MM.1S (cell line): ENCODE measurements around the gene PAPSS1.

Experiments
- CTCF ChIP-seq: fragments of 300-600 bp; sonication (generic); IDR thresholded peaks from 2 replicates; pipeline ENCODE4 v1.5.1; 2016; ENCODE audit warnings: antibody characterized with exemption, low read length, mixed read lengths
- EZH2 ChIP-seq: fragments of 300-600 bp; sonication (generic); optimal IDR thresholded peaks from 2 replicates; pipeline ENCODE3; 2017; ENCODE audit warnings: low read depth, mild to moderate bottlenecking, antibody characterized with exemption, low read length, mixed read lengths

DNA sequence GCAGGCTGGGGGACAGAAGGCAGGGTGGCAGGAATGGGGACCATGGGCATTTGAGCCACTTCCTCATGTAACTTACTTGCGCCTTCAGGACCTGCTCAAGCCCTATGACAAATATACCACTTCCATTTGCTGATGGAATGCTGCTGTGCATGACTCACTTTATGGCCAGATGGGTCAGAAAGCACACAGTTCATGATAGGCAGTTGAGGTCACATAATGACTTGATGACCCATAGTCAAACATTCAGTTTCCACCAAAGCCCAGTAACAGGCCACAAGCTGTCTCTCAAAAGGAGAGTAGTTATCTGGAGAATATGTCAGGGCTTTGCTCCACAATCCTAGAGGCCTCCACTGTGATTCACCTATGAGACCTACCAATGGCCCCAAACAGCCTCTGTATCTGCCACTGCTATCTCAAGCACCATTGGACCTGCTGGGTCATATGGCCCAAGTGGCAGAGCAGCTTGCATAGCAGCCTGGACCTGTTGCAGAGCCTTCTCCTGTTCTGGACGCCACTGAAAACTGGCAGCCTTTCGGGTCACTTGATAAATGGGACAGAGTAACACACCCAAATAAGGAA, 5.3 kb upstream of the PAPSS1 start:
- TF ChIP-seq CTCF (no peak), EZH2 (no peak)
